ENCODE results near the gene LARGE1. TPM values are rescaled to one million over a fixed set of nuclear protein-coding genes. Genes with fewer than 3 reads are reported as not detected.

The LARGE1 gene
- total RNA-seq, 1 donor from 2014 or later = 22.6 TPM

GRCh38 chr22:33914131-33914530 lies 6.1 kb downstream of the LARGE1 start:
- no peak for DNase-seq (ENCODE audit: low read depth)

DNA sequence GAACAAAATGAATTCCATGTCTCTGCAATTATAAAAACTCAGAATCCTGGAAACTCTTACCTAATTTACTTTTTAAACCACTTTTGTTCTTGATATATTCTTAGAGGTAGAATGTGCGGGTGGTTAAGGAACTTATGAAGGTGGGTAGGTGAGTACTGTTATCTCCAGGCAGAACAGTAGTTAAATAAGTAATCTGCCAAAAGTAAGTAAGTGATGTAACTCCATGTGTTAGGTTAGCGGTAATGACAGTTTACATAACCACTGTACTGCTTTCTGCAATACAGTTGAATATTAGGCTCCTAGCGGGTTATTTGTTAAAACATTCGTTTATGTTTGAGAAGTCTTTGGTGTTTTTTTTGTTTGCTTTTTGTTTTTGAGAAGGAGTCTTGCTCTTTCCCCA lies 7.1 kb downstream of the LARGE1 start:
- DNase-seq (ENCODE audit: low read depth) = no peak

DNA sequence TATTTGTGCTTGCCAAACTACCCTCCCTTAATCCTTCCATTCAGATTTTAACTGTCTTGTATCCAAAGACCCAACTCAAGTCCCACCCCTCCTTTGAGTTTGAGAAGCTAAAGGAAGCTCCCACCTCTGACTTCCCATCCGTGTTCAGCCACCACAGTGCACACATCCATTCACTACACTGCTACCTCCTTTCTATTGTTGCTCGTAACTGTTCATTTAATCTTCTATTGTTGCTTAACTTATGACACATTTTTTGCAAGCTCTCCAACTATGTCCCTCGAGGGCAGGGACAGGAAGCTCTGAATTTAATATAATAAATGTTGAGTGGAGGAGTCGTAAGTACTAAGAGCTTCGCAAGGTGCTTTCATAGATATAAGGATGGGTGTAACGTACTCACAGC lies 10.4 kb downstream of the LARGE1 start:
- no peak for DNase-seq (ENCODE audit: low read depth)

DNA sequence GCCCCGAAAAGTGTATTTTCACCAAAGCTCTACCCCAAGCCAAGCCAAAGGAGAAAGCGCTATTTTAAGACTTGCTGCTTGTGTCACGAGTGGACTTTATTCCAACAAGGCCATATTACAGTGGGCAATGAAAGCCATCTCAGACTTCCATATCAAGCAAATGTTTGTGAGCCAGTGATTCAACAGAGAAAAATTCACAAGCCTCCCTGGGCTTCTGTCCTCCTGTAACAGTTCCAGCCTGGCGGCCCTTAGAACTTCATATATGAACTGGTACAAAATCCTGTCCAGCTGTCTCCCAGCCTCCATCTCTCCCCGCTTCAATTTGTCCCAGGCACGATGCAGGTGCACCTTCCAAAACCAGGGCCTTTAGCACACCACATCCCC lies 11.2 kb downstream of the LARGE1 start:
- DNase-seq (ENCODE audit: low read depth) = peak; percentile 68

GRCh38 chr22:33908171-33909074 lies 11.9 kb downstream of the LARGE1 start:
- DNase-seq (ENCODE audit: low read depth) = no peak

DNA sequence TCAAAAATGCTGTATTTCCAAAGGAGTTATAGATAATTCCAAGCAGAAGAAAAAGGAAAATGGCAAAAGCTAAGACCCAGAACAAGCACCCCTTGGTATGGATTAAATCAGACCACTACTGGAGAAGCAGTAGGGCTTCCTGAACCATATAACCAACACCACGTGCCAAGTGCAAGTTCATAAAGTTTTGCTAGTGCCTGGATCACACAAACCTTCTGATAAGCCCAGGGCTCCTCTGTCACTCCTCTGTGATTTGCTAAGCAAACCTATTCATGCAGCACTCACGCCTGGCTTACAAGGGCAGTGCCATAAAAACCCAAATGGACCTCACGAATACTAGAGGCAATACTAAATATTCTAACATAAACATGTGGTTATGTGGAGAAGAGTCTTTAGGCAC lies 13.3 kb downstream of the LARGE1 start:
- DNase-seq (ENCODE audit: low read depth) = no peak

GRCh38 chr22:33906475-33906874 lies 13.8 kb downstream of the LARGE1 start:
- DNase-seq (ENCODE audit: low read depth) = no peak

- DNase-seq (ENCODE audit: low read depth) = no peak
Measured at GRCh38 chr22:33903012-33903411, 17.3 kb downstream of the LARGE1 start.

- no peak for DNase-seq (ENCODE audit: low read depth)
Measured at GRCh38 chr22:33902073-33902472, 18.2 kb downstream of the LARGE1 start.

GRCh38 chr22:33898121-33898520 lies 22.2 kb downstream of the LARGE1 start:
- DNase-seq (ENCODE audit: low read depth) = no peak

- no peak for DNase-seq (ENCODE audit: low read depth)
Measured at GRCh38 chr22:33897448-33897835, 22.8 kb downstream of the LARGE1 start.

- DNase-seq (ENCODE audit: low read depth) = peak; percentile 29
Measured at GRCh38 chr22:33896575-33897447, 23.5 kb downstream of the LARGE1 start.

DNA sequence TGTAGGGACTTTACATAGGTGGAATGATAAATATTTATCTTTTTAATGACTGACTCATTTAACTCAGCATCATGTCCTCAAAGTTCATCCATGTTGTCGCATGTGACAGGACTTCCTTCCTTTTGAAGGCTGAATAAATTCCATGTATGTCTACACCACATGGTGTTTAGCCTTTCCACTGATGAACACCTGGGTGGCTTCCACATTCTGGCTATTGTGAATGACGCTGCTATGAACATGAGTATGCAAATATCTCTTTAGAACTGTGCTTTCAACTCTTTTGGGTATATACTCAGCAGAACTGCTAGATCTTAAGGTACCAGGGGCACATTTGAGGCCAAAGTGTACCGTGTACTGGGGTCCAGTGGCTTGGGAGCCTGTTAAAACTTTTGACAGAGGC lies 24.1 kb downstream of the LARGE1 start:
- DNase-seq (ENCODE audit: low read depth) = no peak

- no peak for DNase-seq (ENCODE audit: low read depth)
Measured at GRCh38 chr22:33895444-33895843, 24.8 kb downstream of the LARGE1 start.

DNA sequence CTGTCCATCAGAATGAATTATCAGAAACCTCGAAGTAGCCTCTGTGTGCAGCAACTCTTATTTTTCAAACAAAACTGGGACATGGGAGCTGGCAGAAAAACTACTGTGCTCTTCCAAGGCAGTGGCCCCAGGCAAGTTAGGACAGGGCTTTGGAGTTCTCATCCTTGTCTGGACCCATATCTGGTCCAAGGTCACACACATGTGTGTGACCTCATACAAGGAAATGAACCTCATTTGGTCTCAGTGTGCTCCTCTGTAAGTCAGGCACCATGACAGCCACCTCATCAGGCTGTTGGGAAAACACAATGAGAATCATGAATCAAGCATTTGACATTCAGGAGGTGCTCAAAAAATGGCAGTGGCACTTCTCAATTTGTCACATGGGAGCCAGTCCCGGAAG lies 25.8 kb downstream of the LARGE1 start:
- DNase-seq (ENCODE audit: low read depth) = no peak

GRCh38 chr22:33894036-33894435 lies 26.2 kb downstream of the LARGE1 start:
- DNase-seq (ENCODE audit: low read depth) = no peak

- no peak for DNase-seq (ENCODE audit: low read depth)
Measured at GRCh38 chr22:33893512-33893911, 26.8 kb downstream of the LARGE1 start.

DNA sequence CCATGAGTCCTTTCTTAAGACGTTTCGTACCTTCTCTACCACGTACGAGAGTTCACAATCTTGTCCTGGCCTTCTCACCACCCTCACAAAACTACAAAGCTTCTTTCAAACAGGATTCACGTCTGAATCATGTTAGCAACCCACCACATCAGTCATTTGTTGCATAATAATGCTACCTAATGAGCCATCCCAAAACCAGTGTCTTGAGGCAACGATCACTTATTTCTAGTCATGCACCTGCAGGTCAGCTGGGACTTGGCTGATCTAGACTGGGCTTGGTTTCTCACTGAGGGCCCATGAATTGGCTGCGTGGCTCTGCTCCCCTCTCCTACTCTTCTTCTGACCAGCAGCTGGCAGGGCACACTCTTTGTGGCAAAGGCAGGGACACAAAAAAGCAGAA lies 28.3 kb downstream of the LARGE1 start:
- DNase-seq (ENCODE audit: low read depth) = no peak

- no peak for DNase-seq (ENCODE audit: low read depth)
Measured at GRCh38 chr22:33891455-33891854, 28.8 kb downstream of the LARGE1 start.

GRCh38 chr22:33889748-33890147 lies 30.5 kb downstream of the LARGE1 start:
- no peak for DNase-seq (ENCODE audit: low read depth)

DNA sequence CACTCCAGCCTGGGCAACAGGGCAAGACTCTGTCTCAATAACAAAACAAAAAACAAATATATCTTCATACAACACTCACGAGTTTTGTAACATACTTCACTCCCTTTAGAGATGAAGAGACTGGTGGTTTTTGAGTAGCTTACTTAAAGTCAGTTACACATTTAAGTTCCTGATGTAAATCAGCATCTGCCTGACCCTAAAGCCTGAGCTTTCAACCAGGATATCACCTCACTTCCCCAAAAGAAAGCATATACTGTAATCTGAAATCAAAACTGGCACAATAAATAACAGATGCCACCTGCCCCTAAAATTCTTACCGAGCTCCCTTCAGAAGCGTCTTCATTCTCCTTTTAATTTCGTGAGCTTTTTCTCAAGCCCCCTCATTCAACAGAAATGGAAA lies 31.5 kb downstream of the LARGE1 start:
- DNase-seq (ENCODE audit: low read depth) = no peak

- DNase-seq (ENCODE audit: low read depth) = no peak
Measured at GRCh38 chr22:33887173-33887572, 33.1 kb downstream of the LARGE1 start.

All from myocyte (in vitro differentiated cells).